HG02973 (cell line): Measurements from ENCODE around the gene LHFPL6.

Source experiments
- ATAC-seq: cut with Tn5 transposase; IDR thresholded peaks from one replicate; pipeline ENCODE4 v1.9.1; 2021; ENCODE audit warnings: moderate library complexity; ENCODE audit not compliant: unreplicated experiment

LHFPL6 gene

DNA sequence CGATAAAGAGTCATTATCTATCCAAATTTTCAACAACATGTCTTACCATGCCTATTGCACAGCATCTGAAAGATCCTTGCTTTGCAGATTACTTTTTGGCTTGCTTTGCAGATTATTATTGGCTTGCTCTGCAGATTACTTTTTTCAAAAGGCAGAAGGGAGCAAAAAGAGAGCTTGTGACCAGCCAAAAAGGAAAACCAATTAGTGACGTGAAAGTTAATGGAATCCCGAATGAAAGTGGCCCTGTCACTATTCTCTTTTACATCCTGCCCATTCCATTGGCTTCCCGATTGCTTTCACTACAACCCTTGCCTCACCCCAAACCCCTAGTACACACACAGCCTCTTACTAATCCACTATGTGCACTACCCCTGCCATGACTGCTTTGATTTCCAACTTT, 81.3 kb downstream of the LHFPL6 start:
- ATAC-seq, result no peak

DNA sequence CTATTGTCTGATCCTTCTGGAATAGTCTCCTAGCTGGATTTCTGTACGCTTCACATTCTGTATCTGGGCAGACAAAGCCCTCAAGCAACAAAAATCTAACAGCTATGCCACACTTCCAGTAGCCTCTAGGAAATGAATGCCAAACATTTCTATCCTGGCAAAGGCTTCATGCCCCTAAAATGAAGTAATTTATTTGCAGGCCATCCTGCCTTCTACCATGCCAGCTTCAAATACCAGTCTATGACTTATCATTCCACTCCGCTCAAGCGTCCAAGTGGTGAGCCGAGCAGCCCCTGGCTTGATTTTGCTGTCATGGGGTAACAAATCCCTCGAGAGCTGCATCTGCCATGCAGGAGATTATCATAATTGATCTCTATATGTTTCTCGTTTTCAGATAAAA, 86.9 kb downstream of the LHFPL6 start:
- no peak for ATAC-seq

DNA sequence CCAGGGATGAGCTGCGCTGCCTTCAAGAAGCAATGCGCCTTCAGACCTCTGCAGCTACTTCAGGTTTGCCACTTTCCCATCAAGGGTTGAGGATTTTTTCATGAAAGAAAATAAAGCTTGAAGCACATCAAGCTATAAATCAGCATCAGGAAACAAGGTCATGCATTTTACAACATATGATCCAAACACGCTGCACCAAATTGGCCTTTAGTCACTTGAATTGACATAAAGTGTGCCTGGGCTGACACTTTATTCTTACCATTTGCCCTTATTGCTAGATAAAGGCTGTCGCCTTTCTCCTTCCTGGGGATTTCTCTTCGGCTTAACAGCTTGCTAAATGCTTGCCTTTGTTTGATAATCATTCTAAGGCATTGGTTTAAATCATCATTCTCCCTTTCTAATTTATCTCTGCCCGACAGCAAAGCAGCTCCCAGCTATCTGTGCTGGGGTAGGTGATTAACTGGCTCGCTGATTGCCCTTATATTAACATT, 87.7 kb downstream of the LHFPL6 start:
- ATAC-seq, result no peak

DNA sequence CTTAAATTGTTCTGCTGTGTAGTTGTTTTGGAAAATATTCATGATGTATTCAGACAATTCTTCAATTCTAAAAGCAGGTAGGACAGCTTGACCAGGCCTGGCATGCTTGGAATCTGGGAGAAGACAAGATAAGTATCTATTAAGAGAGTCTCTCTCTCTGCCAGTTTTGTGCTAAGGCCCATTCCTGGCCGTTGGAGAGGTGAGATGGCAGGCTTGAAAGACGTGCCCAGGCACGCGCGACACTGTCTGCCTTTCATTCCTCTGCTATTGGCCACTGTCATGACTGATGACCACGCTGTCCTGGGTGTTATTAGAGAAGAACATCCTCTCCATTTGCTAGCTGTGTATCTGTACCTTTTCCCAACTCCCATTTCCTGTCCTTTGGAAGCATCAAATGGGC, 90.3 kb downstream of the LHFPL6 start:
- ATAC-seq, result no peak

DNA sequence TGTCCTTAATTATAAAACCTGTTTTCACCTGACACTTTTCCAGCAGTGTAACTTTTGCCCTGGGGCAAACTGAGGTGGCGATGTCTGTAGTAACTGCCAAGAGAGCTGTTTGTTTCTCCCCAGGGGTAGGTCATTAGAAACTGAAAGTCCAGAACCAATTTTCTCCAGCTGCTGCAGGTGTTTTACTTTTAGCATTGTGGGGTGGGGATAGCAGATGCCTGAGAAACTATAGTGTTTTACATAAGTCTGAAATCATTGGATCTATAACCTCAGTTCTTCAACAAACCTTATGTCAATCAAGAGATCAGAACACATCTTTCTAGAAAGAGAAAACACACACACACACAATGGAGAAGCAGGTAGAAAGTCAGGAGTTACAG, 92.7 kb downstream of the LHFPL6 start:
- no peak for ATAC-seq

DNA sequence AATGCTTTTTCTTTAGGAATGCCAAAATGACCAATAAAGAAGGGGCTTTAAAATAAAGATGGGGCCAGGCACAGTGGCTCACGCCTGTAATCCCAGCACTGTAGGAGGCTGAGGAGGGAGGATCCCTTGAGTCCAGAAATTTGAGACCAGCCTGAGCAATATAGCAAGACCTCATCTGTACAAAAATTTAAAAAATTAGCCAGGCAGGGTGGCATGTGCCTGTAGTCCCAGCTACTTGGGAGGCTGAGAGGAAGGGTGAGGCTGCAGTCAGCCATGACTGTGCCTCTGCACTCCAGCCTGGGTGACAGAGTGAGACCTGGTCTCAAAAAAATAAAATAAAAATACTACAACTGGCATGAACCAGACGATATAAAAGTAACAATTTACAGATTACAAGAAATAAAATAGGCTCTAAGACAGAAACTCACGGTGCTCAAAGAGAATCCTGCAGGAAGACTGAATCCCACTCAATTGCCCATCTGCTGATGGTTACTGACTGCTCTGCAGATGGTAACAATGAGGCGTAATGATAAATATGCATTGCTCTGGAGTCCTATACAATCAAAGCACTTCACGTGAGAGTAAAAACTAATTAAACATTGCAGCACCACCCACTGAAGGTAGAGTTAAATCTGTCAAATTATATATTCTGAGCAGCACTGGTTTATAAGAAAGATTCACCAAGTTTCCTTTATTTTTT, 93.2 kb downstream of the LHFPL6 start:
- no peak for ATAC-seq

DNA sequence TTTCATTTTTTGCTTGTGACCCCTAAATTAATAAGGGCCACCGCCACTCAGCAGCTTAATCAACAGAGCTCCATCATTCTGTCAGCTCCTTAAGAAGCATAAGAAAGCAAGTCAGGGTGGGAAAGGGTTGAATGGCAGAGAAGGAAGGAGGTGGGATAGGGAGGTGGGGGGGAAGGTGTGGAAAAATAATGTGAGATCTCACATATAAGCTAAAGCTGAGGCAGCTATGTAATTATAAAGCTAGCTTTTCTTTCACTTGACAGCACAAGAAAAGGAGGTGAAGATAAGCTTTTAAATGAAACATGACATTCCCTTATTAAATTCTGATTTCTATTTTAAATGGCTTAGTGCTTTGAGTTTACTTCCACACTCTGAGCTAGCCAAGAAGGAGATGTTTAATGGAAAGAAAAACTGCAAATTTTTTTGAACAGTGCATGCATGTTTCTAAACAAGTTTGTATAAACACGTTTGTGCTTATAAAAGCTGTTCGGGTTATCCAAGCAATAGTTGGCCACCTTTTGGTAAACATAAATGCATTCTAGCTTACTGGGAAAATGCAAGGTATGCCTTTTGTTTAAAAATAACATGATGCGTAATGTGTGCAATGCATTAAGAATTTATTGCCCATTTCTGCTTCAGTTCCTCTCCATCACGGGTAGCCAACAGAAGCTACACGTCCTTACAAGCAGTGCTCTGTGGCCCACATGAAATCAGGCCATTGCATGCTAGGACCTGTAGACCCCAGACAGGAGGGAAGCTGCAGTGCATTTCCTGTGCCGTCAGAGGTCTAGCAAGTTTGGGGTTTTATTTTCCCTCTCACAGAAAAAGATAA, 96.2 kb downstream of the LHFPL6 start:
- no peak for ATAC-seq

DNA sequence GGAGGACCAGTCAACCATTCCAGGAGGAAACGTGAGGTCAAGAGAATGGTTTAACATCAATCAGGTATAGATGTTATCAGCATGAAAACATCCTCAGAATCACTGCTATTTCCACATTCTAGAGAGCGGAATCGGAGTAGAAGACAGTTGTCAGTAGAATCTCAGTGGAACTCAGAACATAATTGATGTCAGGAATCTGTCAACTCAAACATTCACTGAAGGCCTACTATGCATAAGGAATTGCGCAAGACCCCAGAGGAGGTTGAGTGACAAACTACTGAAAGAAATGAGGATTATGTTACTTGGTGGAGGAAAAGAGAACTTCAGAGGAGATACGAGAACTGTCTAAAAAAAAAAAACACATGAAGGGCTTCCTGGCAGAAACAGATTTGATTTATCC, 97.8 kb downstream of the LHFPL6 start:
- no peak for ATAC-seq

DNA sequence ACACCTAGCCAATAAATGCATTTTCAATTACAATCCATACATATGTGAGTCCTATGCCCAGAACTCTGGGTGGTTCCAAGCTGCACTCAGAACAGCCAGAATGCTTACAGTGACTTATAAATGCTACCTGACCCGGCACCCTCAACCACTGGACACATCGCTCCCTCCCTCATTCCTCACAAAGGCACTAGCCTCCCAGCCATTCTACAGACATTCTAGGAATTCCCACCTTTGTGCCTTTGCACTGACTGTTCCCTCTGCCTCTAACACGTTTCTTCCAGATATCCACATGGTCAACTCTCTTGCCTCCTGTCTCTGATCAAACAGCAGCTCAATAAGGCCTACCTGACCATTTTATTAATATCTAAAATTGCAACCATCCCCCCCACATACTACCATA, 99.9 kb downstream of the LHFPL6 start:
- no peak for ATAC-seq

DNA sequence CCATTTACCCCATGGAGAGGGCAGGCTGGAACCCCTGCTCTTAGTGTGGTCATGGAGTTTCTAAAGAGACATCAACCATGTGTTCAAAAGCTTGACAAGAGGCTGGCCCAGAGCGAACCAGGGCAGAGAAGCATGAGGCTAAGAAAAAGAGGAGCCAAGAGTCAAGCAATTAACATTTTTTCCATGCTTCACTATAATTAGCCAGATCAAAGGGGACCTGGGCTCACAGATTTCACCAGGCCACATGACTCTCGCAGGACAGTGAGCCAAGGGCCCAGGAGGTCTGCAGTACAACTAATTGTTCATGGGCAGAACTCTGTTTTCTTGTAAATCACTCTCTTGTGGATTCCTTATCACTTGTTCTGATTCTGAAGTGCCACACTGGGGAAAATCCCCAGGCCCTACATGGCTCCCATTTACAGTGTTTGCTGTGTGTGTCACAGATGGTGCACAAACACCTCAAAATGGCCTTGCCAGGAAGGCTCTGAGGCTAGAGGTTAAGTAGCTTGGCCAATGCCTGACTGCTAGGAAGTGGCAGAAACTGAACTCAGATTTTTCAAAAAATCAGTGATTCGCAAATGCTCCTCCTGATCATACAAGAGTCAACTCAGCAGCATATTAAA, 101.2 kb downstream of the LHFPL6 start:
- ATAC-seq, result no peak

DNA sequence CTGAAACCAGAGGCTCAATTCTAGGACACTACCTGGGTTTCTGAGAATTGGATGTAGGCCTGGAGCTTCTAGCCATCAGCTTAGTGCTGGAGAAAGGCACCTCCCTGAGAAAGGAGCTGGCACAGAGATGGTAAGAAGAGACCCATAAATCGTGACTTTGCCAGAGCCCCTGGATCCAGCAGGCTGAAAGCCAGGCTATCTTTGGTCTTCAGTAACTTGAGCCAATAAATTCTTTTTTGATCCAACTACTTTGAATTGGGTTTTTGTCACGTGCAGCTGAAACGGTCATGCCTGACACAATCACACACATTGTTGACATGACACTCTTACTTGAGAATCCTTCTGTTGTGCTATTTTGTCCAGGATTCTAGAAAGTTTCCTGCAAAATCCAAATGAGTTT, 103.4 kb downstream of the LHFPL6 start:
- ATAC-seq, result no peak

DNA sequence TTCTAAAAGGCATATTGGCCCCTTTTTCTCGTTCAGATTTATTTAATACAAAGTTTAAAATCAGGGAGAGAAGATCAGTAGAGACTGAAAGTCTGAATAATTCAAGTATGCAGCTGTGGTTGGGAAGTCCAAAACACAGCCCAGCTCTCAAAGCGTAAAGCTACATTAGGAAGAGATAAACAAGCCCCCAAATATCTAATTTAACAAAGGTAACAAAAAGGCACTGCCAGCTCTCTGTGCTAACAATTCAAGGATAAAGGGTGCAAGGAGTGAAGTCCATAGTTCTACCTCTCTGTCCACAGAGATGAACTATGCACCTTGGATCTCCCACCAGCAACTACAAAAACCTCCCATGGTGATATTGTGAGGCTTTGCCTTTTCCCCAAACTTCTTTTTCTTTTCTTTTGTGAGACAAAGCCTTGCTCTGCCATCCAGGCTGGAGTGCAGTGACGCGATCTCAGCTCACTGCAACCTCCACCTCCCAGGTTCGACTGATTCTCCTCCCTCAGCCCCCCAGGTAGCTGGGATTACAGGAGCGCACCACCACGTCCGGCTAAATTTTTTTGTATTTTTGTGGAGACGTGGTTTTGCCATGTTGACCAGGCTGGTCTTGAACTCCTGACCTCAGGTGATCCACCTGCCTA, 104.4 kb downstream of the LHFPL6 start:
- no peak for ATAC-seq

DNA sequence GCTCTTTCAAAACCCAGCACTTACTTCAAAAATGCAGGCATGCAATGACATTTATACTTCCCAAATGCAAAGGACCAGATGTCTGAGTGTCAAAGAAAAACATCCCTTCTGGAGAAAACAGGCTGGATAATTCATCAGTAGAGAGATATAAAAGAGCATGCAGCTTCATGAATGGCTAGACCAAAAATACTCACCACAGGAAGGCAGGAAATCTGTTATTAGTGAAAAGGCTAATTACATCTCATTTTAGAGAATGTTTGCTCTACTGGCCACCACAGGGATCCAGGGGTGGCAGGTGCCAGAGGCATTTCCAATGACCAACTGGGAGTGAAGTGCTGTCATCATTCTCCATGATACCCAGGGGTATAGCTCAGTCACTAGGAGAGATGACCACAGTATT, 106.5 kb downstream of the LHFPL6 start:
- ATAC-seq, result no peak

DNA sequence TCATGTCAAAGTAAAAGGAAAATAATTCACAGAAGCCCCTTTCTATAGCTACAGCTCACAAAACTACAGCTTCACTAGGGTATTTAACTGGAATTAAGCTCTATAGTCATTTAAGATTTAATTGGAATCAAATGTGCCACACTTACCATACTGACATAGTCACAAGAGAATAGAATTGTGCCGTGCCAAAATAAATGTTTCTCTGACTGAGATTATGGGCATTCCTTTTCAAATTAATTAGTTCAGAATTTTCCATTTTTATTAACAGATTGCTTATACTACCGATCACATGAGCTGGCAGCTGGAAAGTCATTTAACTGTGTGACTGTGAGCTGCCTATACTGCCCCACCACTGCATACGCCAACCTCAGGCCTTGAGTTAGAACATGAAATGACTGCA, 108.4 kb downstream of the LHFPL6 start:
- ATAC-seq, result no peak

DNA sequence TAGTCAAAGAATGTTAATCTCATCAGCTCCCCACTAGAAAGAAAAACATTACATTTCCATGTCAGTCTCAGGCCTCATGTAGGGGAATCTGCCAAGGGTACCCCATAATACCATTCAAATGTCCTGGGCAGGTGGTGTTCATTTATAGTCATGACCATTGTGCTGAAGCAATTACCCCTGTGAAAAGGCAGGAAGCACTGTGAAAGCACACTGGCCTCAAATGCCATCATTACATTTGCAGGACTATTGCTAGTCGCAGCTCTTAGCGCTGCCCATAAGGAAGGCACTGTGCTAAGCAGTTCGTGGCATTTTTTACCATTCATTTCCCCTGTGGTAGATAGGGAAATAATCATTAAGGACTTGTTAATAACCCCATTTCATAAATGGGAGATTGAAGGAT, 109.0 kb downstream of the LHFPL6 start:
- no peak for ATAC-seq

DNA sequence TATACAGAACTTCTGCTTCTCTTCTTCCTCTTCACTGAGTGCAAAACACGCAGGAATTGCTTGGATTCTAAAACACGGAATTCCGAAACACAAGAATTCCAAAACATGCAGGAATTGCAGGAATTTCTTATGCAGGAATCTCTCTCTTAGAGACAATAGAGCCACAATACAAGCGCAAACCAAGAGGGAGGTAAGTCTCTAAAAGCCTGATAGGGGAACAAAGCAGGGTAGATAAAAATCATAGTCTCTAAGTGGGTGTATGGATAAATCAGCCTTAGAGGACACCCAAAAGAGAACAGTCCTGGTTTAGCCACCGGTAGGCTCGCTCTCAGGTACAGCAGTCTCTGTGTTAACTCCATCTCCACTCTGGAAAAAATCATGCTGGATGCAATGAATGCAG, 112.9 kb downstream of the LHFPL6 start:
- no peak for ATAC-seq

DNA sequence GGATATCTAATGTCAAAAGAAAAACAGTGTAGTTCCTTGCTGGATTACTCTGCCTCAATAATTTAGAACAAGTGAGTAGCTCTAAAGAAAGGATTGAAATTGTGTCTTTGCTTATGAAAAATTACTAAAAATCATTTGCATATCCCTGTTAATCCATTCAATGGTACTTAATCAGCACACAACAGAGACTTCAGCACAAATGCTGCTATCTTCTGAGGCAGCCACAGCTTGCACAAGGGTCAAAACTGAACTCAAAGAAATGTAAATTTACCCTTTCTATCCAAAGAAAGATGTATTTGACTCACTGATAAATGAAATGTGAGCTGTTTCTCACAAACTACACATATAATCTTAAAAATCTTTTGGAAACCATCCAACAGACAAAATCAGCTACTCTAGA, 116.2 kb downstream of the LHFPL6 start:
- no peak for ATAC-seq

DNA sequence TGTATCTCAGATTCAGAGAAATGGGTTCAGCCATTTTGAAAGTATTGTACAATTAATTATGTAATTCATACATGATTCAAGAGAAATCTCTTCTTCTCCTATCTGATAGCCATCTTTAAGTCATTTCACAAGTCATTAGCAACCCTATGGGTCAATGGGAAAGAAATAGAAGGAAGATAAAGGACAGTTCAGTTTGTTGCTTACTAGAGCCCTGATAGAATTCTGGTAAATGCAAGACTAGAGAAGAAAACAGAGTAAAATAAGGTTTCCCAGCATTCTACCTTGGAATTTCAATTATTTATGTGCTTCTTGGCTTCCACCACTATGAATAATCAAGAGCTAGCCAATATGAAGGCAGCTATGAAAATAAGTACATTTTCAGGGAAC, 117.7 kb downstream of the LHFPL6 start:
- no peak for ATAC-seq

DNA sequence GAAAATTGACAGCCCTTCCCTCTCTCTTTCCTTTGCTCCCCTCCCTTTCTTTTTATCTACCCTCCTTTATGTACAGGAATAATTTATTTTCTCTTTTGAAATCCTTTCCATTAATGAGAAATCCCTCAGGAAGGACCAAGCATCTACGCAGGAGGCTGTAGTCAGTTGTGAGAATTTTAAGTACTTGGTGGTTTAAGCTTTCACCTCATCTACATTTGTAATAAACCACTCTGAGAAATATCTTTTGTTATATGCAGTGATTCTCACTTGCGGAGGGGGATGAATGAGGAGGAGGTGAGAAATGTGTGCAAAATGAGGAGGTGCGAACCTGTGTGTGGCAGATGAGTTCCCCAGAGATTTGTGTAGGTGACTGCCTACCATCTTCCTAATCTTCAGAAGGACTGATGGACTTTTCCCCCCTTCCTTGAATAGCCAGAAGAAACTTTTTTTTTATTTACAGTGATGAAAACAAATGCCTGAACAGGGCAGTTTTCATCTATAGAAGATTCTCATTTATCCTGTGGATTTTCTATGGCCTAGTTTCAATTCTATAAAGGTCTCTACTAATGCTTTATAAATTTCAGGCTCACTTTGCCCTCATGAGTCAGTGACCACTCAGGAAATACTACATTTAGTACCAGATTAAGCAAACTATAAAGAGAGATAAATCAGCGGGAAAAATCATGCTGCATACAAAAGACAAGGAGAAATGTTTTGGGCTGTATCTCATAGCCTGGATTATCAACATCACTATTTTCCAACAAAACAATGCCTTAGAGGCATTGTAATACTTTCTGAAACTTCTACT, 118.3 kb downstream of the LHFPL6 start:
- ATAC-seq, result no peak

DNA sequence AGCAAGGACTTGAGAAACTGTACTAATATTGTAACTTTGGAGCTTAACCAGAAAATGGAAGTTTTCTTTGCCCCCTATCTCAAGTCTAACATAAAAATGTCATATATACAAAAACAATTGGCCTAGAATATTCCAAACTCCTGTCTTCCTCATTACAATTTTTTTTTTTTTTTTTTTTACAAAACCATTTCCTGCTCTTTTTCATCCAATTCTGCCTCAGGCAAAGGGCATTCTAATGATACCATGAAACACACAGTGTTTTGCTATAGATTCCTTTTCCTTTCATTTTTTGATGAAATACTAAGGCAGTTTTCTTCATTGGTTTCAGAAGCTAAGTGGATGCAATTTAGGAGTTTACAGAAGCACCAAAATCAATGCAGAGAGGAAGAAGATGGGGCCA, 119.7 kb downstream of the LHFPL6 start:
- ATAC-seq, result no peak

DNA sequence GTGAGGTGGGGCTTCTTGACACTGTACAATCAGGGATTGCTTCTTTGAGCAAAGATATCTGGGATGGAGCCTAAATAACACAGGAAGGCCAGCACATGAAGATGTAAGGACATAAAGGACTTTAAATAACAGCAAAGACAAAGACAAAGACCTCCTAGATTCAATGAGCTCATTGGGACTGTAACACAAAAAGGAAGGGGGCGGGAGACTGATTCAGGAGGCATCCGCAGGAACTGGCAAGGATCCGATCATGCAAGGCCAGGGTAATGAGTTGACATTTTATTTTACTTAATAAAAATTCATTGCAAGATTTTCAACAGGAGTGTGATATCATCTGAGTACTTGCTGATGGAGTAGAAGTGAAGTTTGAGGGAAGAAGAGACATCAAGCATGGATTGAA, 121.5 kb downstream of the LHFPL6 start:
- no peak for ATAC-seq
